Stimulated activated naive B cell treated with anti-CD40 and anti-IgM and Interleukin-4, amounts not matched to agents 10 μg/mL and 1 μg/mL and 100 μg/mL, for 72 hours (primary cell): Measurements from ENCODE around the gene KRTAP5-8.

Source experiments
- ATAC-seq, 2 donors: fragments of 150-1000 bp; cut with Tn5 transposase; replicated peaks; 2 replicates each; pipeline ENCODE4 v1.10.0; 2021; ENCODE audit warnings: moderate library complexity in 1 of 2
- DNase-seq: peaks from one replicate; pipeline ENCODE4 v3.0.0; 2021
- H3K27ac Mint-ChIP-seq: one replicate; pipeline ENCODE4 v1.8.0; 2022; ENCODE audit warnings: mild to moderate bottlenecking, mixed read lengths
- H3K27me3 Mint-ChIP-seq, 2 donors: one replicate each; pipeline ENCODE4 v1.8.0; 2022; ENCODE audit warnings: mixed read lengths in 2 of 2
- H3K36me3 Mint-ChIP-seq, 2 donors: one replicate each; pipeline ENCODE4 v1.8.0; 2022; ENCODE audit warnings: mixed read lengths in 2 of 2, mild to moderate bottlenecking in 1 of 2
- H3K4me1 Mint-ChIP-seq, 2 donors: one replicate each; pipeline ENCODE4 v1.8.0; 2022; ENCODE audit warnings: mixed read lengths in 2 of 2, mild to moderate bottlenecking in 1 of 2
- H3K4me3 Mint-ChIP-seq, 2 donors: one replicate each; pipeline ENCODE4 v1.8.0; 2022; ENCODE audit warnings: mild to moderate bottlenecking in 2 of 2, mixed read lengths in 2 of 2, moderate library complexity in 1 of 2
- H3K9me3 Mint-ChIP-seq, 2 donors: one replicate each; pipeline ENCODE4 v1.8.0; 2022; ENCODE audit warnings: mixed read lengths in 2 of 2, mild to moderate bottlenecking in 1 of 2

Gene KRTAP5-8

DNA sequence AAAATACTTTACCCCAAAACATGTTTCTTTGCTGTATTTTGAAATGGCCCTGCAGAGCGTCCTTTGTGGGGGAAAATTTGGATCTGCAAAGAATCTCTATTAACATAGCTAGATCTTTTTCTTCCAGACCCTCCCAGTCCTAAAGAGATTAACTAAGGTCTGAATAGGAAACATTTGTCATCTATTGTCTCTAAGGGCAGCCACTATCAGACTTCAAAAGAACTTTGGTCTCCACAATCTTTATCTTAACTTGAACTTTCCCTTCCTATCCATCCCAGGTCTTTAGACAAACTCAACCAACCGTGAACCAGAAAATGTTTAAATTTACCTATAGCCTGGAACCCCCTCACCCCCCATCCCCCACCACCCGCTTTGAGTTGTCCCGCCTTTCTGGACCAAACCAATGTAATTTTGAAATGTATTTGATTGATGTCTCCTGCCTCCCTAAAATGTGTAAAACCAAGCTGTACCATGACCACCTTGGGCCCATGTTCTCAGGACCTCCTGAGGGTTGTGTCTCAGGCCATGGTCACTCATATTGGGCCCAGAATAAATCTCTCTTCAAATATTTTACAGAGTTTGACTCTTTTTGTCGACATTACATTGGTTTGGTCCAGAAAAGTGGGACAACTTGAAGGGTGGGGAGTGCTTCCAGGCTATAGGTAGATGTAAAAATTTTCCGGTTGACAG is 6.8 kb downstream of the KRTAP5-8 start:
- H3K4me3 Mint-ChIP-seq: no peak overlapping the region
- H3K27ac Mint-ChIP-seq: no peak overlapping the region

DNA sequence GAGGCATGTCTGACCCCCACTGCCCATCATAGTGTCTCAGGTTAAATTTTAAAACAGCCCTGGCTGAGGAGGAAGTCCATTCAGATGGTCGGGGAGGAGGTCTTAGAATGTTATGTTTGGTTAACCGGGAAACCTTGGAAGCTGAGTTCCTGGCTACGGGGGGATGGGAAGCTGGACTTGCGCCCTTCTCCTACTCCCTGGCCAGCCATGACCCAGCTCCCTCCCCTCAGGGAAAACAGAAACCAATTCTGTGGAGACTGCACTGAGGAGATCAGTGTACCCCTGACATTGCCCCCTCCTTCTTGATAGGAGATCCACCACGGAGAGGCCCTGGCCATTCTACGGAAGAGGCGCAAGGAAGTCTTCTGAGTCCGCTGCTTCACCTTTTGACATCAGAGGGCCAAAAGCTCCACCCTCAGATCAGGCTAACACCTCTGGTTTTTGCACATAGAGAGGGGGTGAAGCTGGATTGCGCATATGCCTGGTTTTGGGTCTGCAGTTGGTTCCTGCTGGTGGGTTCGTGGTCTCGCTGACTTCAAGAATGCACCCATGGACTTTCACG is 7.7 kb downstream of the KRTAP5-8 start:
- ATAC-seq (no peak), DNase-seq (no peak)
- H3K27ac Mint-ChIP-seq: no peak overlapping the region
- H3K4me1 Mint-ChIP-seq: peaks cover 32 to 33% of the 10 kb centered on the region in 2 donors
- H3K36me3 Mint-ChIP-seq: peaks cover 13 to 27% of the 10 kb centered on the region in 2 donors
- peaks cover 26% of the 10 kb centered on the region in 2 donors for H3K27me3 Mint-ChIP-seq
- no peak overlapping the region for H3K4me3 Mint-ChIP-seq
- H3K9me3 Mint-ChIP-seq: peaks cover 17 to 19% of the 10 kb centered on the region in 2 donors

More for the DNA sequence above, 6.8 kb downstream of the KRTAP5-8 start:
- ATAC-seq (no peak), DNase-seq (no peak)
- Mint-ChIP-seq H3K4me1 (peaks cover 24 to 25% of the 10 kb centered on the region in 2 donors), H3K36me3 (peaks cover 13 to 27% of the 10 kb centered on the region in 2 donors), H3K9me3 (peaks cover 18 to 19% of the 10 kb centered on the region in 2 donors), H3K27me3 (peaks cover 25% of the 10 kb centered on the region in 2 donors)

DNA sequence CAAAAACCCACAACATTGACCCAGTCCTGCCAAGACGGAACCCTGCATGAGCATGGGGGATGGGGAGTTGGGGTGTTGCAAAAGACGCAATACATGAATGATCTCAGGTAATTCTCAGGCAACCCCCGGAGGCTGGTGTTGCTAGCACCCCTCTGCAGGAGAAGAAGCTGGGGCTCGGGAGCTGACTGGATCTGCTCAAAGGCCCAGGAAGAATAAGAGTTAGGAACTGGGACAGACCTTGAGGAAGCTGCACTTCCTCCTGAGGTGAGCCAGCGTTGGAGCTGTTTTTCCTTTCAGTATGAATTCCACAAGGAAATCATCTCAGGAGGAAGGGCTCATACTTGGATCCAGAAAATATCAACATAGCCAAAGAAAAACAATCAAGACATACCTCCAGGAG is 10.3 kb downstream of the KRTAP5-8 start, which contains the start of gene KRTAP5-9:
TSS of gene KRTAP5-9 (plus strand) at position 301 of the 400 bp plus-strand sequence. CDS start 238 bp downstream, outside the sequence.
- Mint-ChIP-seq H3K9me3 (peaks cover 8 to 12% of the 10 kb centered on the region in 2 donors), H3K36me3 (peaks cover 6 to 13% of the 10 kb centered on the region in 2 donors), H3K4me1 (peaks cover 34 to 48% of the 10 kb centered on the region in 2 donors), H3K27ac (no peak within 1 kb of the TSS), H3K4me3 (no peak within 1 kb of the TSS), H3K27me3 (peaks cover 21 to 26% of the 10 kb centered on the region in 2 donors)
- ATAC-seq (no peak), DNase-seq (no peak)

DNA sequence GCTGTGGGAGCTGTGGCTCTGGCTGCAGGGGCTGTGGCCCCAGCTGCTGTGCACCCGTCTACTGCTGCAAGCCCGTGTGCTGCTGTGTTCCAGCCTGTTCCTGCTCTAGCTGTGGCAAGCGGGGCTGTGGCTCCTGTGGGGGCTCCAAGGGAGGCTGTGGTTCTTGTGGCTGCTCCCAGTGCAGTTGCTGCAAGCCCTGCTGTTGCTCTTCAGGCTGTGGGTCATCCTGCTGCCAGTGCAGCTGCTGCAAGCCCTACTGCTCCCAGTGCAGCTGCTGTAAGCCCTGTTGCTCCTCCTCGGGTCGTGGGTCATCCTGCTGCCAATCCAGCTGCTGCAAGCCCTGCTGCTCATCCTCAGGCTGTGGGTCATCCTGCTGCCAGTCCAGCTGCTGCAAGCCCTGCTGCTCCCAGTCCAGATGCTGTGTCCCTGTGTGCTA is 10.9 kb downstream of the KRTAP5-8 start:
- DNase-seq (no peak), ATAC-seq (no peak)
- H3K9me3 Mint-ChIP-seq: peaks cover 8 to 12% of the 10 kb centered on the region in 2 donors
- no peak overlapping the region for H3K4me3 Mint-ChIP-seq
- peaks cover 6 to 12% of the 10 kb centered on the region in 2 donors for H3K36me3 Mint-ChIP-seq
- no peak overlapping the region for H3K27ac Mint-ChIP-seq
- peaks cover 27 to 42% of the 10 kb centered on the region in 2 donors for H3K4me1 Mint-ChIP-seq
- peaks cover 21 to 26% of the 10 kb centered on the region in 2 donors for H3K27me3 Mint-ChIP-seq

DNA sequence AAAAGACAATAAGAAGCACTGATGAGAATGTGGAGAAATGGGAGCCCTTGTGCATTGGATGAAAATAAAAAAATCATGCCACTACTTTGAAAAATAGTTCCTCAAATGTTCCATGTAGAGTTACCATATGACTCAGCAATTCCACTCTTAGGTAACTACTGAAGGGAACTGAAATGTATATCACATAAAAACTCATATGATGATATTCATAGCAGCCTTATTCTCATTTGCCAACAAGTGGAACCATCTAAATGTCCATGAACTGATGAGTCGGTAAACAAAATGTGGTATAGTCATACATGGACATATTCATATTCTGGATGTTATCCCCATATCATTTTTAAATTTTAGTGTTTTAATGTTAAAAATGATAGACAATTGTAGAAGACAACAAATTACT is 13.9 kb downstream of the KRTAP5-8 start:
- Mint-ChIP-seq H3K9me3 (peaks cover 0 to 2% of the 10 kb centered on the region in 2 donors), H3K36me3 (peaks cover 0 to 4% of the 10 kb centered on the region in 2 donors), H3K27ac (no peak overlapping the region), H3K4me1 (peaks cover 21 to 30% of the 10 kb centered on the region in 2 donors), H3K4me3 (no peak overlapping the region), H3K27me3 (peaks cover 19 to 26% of the 10 kb centered on the region in 2 donors)
- peak; percentile 82 to 90 for ATAC-seq
- no peak for DNase-seq

DNA sequence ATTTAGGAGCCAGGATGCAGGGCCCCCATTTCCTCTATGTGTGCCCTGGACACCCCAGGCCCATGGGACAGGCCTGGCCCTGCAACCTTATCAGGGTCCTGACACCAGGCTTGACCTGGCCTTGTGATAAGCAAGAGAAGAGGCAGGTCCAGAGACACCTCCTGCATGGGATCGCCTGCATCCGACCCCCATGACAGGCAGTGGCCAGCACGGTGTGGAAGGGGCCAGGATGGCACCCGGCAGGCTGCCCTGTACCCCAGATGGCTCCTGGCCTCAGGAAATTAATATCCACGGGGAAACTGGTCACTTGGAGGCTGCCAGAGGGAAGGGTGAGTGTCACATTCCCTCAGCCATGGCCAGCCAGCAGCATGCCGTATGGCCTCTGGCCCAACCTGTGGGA is 17.2 kb downstream of the KRTAP5-8 start:
- ATAC-seq (no peak), DNase-seq (no peak)
- Mint-ChIP-seq H3K4me1 (peaks cover 14 to 24% of the 10 kb centered on the region in 2 donors), H3K4me3 (no peak overlapping the region), H3K27me3 (peaks cover 0 to 6% of the 10 kb centered on the region in 2 donors), H3K36me3 (no peaks in the 10 kb centered on the region), H3K9me3 (no peaks in the 10 kb centered on the region), H3K27ac (no peak overlapping the region)

DNA sequence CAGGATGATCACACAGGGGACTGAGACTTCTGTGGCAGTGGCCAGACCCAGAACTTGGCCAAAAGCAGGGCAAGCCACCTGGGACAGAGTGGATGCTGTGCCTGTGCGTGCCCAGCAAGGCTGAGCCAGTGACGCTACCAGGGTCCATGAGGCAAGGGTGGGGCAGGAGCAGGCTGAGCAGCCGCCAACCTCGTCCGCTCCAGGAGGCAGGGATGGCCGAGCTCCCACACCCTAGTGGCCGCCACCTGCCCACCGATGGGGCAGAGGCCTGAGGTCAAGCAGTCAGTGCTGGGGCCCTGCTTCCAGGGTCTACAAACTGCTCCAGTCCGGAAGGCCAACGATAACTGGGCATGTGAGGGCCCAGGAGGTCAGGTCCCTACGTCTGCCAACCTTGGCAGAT is 17.7 kb downstream of the KRTAP5-8 start:
- no peak overlapping the region for H3K4me3 Mint-ChIP-seq
- H3K27ac Mint-ChIP-seq: no peak overlapping the region

DNA sequence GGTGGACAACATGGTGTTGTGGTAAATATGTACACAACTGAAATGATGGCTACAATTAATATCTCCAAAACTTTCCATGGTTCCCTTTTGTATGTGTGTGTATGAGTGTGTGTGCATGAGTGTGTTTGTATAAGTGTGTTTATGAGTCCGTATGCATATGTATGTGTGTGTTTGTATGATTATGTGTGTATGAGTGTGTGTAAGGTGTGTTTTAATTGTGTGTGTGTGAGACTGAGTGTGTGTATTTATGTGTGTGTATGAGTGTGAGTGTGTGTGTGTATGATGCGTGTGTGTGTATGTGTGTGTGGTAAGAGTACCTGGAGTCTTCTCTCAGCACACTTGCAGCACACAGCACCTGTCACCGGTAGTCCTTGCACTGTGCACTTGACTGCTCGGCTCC is 18.2 kb downstream of the KRTAP5-8 start:
- DNase-seq: no peak
- Mint-ChIP-seq H3K36me3 (no peaks in the 10 kb centered on the region), H3K27me3 (peaks cover 3 to 14% of the 10 kb centered on the region in 2 donors), H3K4me3 (no peak overlapping the region), H3K4me1 (peaks cover 8 to 14% of the 10 kb centered on the region in 2 donors), H3K27ac (no peak overlapping the region), H3K9me3 (peaks cover 0 to 2% of the 10 kb centered on the region in 2 donors)
- no peak for ATAC-seq

More for the DNA sequence above, 17.7 kb downstream of the KRTAP5-8 start:
- H3K36me3 Mint-ChIP-seq: no peaks in the 10 kb centered on the region
- peaks cover 0 to 9% of the 10 kb centered on the region in 2 donors for H3K27me3 Mint-ChIP-seq
- H3K4me1 Mint-ChIP-seq: peaks cover 9 to 18% of the 10 kb centered on the region in 2 donors
- H3K9me3 Mint-ChIP-seq: no peaks in the 10 kb centered on the region
- DNase-seq (no peak), ATAC-seq (no peak)

DNA sequence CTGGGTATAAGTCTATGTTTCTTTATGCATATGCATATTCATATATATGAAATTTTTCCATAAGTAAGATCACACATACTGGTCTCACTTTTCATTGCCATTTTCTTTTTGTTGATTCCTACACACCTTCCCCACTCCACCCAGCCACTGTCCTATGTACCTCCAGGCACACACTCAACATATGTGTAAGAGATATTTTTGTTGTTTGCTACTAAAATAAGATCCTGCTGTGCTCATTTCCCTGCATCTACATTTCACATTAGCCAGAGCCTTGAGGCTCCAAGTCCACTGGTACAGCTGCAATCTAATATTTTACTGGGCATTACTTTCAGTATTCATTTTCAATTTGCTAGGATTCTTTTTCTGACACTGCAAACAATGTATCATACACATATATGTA is 19.4 kb downstream of the KRTAP5-8 start:
- Mint-ChIP-seq H3K4me3 (no peak overlapping the region), H3K4me1 (peaks cover 0 to 2% of the 10 kb centered on the region in 2 donors), H3K36me3 (no peaks in the 10 kb centered on the region), H3K9me3 (peaks cover 0 to 2% of the 10 kb centered on the region in 2 donors), H3K27me3 (peaks cover 11 to 22% of the 10 kb centered on the region in 2 donors), H3K27ac (no peak overlapping the region)
- no peak for DNase-seq
- ATAC-seq: no peak

DNA sequence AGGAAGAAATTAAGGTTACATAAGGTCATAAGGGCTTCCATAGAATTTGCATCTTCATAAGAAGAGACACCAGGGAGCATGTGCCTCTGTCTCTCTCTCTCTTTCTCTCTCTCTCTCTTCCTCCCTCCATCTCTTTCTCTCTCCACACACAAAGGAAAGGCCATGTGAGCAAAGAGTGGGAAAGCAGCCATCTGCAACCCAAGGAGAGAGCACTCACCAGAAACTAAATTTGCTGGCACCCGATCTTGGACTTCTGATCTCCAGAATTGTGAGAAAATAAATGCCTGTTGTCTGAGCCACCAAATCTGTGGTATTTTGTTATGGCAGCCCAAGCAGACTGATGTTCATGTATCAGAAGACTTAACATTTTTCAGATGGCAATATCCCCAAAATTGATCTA is 21.2 kb downstream of the KRTAP5-8 start:
- no peak for DNase-seq
- Mint-ChIP-seq H3K4me1 (peaks cover 7% of the 10 kb centered on the region in 2 donors), H3K27ac (no peak overlapping the region), H3K36me3 (no peaks in the 10 kb centered on the region), H3K27me3 (peaks cover 22 to 31% of the 10 kb centered on the region in 2 donors), H3K9me3 (peaks cover 0 to 2% of the 10 kb centered on the region in 2 donors), H3K4me3 (no peak overlapping the region)
- no peak for ATAC-seq

DNA sequence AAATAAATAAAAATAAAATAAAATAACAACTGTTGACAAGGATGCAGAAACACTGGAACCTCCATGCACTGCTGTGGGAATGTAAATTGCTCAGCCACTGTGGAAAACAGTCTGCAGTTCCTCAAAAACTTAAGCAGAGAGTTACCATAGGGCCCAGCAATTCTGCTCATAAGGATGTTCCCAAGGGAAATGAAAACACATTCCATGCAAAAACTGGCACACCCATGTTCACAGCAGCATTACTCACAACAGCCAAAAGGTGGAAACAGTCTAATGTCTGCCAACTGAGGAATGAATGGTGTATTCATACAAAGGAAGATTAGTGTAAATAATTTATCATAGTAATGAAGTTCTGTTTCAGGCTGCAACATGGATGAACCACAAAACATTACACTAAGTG is 24.3 kb downstream of the KRTAP5-8 start:
- no peaks in the 10 kb centered on the region for H3K36me3 Mint-ChIP-seq
- H3K27me3 Mint-ChIP-seq: peaks cover 39 to 50% of the 10 kb centered on the region in 2 donors
- peaks cover 0 to 2% of the 10 kb centered on the region in 2 donors for H3K9me3 Mint-ChIP-seq
- ATAC-seq (no peak), DNase-seq (no peak)
- peaks cover 7% of the 10 kb centered on the region in 2 donors for H3K4me1 Mint-ChIP-seq
- H3K27ac Mint-ChIP-seq: no peak overlapping the region
- H3K4me3 Mint-ChIP-seq: no peak overlapping the region

DNA sequence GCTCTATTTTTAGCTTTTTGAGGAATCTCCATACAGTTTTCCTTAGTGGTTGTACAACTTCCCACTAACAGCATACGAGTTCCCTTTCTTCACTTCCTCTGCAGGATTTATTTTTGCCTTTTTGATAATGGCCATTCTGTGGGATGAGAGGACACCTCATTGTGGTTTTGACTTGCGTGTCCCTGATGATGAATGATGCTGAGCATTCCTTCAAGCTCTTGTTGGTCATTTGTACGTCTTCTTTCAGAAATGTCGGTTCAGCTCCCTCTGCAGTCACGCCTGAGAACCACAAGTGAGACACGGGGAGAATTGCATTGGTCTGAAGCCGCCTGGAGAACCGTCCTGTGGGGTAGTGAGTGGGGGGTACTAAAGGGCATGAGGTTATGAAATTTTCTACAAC is 25.6 kb downstream of the KRTAP5-8 start:
- DNase-seq: peak; percentile 13
- Mint-ChIP-seq H3K9me3 (peaks cover 0 to 2% of the 10 kb centered on the region in 2 donors), H3K36me3 (no peaks in the 10 kb centered on the region), H3K4me3 (no peak overlapping the region), H3K27ac (no peak overlapping the region), H3K4me1 (peaks cover 7% of the 10 kb centered on the region in 2 donors), H3K27me3 (peaks cover 39 to 54% of the 10 kb centered on the region in 2 donors)
- peak; percentile 66 to 74 for ATAC-seq

DNA sequence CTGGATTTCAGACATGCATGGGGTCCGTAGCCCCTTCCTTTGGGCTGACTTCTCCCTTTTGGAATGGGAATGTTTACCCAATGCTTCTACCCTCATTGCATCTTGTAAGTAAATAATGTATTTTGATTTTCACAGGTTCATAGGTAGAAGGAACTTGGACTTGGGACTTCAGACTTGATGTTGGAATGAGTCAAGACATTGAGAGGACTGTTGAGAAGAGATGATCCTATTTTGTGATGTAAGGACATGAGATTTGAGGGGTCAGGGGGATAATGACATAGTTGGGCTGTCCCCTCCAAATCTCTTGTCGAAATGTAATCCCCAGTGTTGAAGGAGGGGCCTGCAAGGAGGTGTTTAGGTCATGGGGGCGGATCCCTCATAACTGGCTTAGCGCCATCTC is 26.6 kb downstream of the KRTAP5-8 start:
- H3K9me3 Mint-ChIP-seq: peaks cover 0 to 2% of the 10 kb centered on the region in 2 donors
- ATAC-seq: no peak

DNA sequence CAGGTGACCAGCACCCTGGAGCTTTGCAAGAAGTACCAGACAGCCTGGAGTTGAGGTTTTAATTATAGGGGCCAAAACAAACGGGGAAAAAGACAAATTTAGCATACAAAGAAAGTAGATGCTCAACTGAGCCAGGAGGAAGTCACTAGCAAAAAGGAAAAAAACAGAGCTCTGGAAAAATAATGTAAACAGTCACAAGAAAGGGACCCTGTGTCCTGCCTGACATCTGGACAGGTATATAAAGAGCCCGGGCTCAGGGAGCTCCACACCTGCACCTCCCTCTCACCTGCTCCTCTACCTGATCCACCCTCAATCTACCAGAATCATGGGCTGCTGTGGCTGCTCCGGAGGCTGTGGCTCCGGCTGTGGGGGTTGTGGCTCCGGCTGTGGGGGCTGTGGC is 27.4 kb downstream of the KRTAP5-8 start, which contains the start of gene KRTAP5-10:
TSS of gene KRTAP5-10 (plus strand) at position 301 of the 400 bp plus-strand sequence. CDS start at position 326, 25 bp downstream.
- Mint-ChIP-seq H3K36me3 (no peaks in the 10 kb centered on the region), H3K27me3 (peaks cover 39 to 54% of the 10 kb centered on the region in 2 donors), H3K4me1 (peaks cover 7% of the 10 kb centered on the region in 2 donors), H3K9me3 (peaks cover 0 to 2% of the 10 kb centered on the region in 2 donors), H3K4me3 (no peak within 1 kb of the TSS), H3K27ac (no peak within 1 kb of the TSS)
- no peak for ATAC-seq
- DNase-seq: no peak

More for the DNA sequence above, 26.6 kb downstream of the KRTAP5-8 start:
- H3K27ac Mint-ChIP-seq: no peak overlapping the region
- H3K27me3 Mint-ChIP-seq: peaks cover 39 to 54% of the 10 kb centered on the region in 2 donors
- peaks cover 7% of the 10 kb centered on the region in 2 donors for H3K4me1 Mint-ChIP-seq
- H3K36me3 Mint-ChIP-seq: no peaks in the 10 kb centered on the region
- no peak for DNase-seq
- H3K4me3 Mint-ChIP-seq: no peak overlapping the region
